GM23338 (cell line): ENCODE measurements around the gene CMYA5. TPM values are rescaled to one million over a fixed set of nuclear protein-coding genes. Genes with fewer than 3 reads are reported as not detected.

Experiments
- ATAC-seq: fragments of 200-7000 bp; cut with Tn5 transposase; 3 replicates; pipeline ENCODE4 v1.9.1; 2020
- DNase-seq: peaks from one replicate; pipeline ENCODE4 v3.0.0-alpha.2; 2015; ENCODE audit warnings: low spot score
- H2AFZ ChIP-seq: fragments of 200-600 bp; sonication (generic); 2 replicates; pipeline ENCODE4 v1.8.0; 2016; ENCODE audit warnings: antibody characterized with exemption, mild to moderate bottlenecking, moderate library complexity
- H3F3A ChIP-seq: fragments of 200-600 bp; sonication (generic); replicated peaks from 2 replicates; pipeline ENCODE4 v1.8.0; 2017; ENCODE audit warnings: antibody characterized with exemption, mixed run types, low read depth
- H3K27ac ChIP-seq: fragments of 200-600 bp; sonication (generic); 2 replicates; pipeline ENCODE4 v1.6.1; 2016; ENCODE audit warnings: low read depth
- H3K27me3 ChIP-seq: fragments of 200-600 bp; sonication (generic); 2 replicates; pipeline ENCODE4 v1.8.0; 2016; ENCODE audit warnings: mild to moderate bottlenecking, mixed run types, moderate library complexity; ENCODE audit not compliant: insufficient read depth
- H3K36me3 ChIP-seq: fragments of 200-600 bp; sonication (generic); 2 replicates; pipeline ENCODE4 v1.8.0; 2016; ENCODE audit warnings: mild to moderate bottlenecking; ENCODE audit not compliant: insufficient read depth
- H3K4me1 ChIP-seq: fragments of 200-600 bp; sonication (generic); 2 replicates; pipeline ENCODE4 v1.8.0; 2016; ENCODE audit warnings: mild to moderate bottlenecking, moderate library complexity; ENCODE audit not compliant: insufficient read depth
- H3K4me2 ChIP-seq: fragments of 200-600 bp; sonication (generic); 2 replicates; pipeline ENCODE4 v1.7.1; 2017; ENCODE audit warnings: mixed run types
- H3K4me3 ChIP-seq: fragments of 200-600 bp; sonication (generic); 2 replicates; pipeline ENCODE4 v1.6.1; 2016; ENCODE audit warnings: mixed run types
- H3K79me2 ChIP-seq: fragments of 200-600 bp; sonication (generic); replicated peaks from 2 replicates; pipeline ENCODE4 v1.8.0; 2017; ENCODE audit warnings: mild to moderate bottlenecking; ENCODE audit not compliant: insufficient read depth
- H3K9me2 ChIP-seq: fragments of 200-600 bp; sonication (generic); 2 replicates; pipeline ENCODE4 v1.8.0; 2017; ENCODE audit not compliant: insufficient read depth
- H4K20me1 ChIP-seq: fragments of 200-600 bp; sonication (generic); replicated peaks from 2 replicates; pipeline ENCODE4 v1.8.0; 2017; ENCODE audit warnings: mild to moderate bottlenecking; ENCODE audit not compliant: insufficient read depth
- H3K27ac Mint-ChIP-seq: 2 replicates; pipeline ENCODE4 v1.8.0; 2020; ENCODE audit warnings: inconsistent platforms, mild to moderate bottlenecking, moderate library complexity, mixed read lengths
- H3K27me3 Mint-ChIP-seq: 3 replicates; pipeline ENCODE4 v1.8.0; 2022; ENCODE audit warnings: low read depth, mild to moderate bottlenecking, moderate library complexity, mixed read lengths, inconsistent platforms; ENCODE audit not compliant: insufficient read depth, poor library complexity
- H3K36me3 Mint-ChIP-seq: 3 replicates; pipeline ENCODE4 v1.8.0; 2021; ENCODE audit warnings: low read depth, mild to moderate bottlenecking, inconsistent platforms, moderate library complexity, mixed read lengths
- H3K4me1 Mint-ChIP-seq: 3 replicates; pipeline ENCODE4 v1.8.0; 2020; ENCODE audit warnings: mild to moderate bottlenecking, inconsistent platforms, mixed read lengths
- H3K4me3 Mint-ChIP-seq: 3 replicates; pipeline ENCODE4 v1.8.0; 2021; ENCODE audit warnings: moderate library complexity, mild to moderate bottlenecking, inconsistent platforms, mixed read lengths
- H3K9me3 Mint-ChIP-seq: 3 replicates; pipeline ENCODE4 v1.8.0; 2020; ENCODE audit warnings: moderate library complexity, mild to moderate bottlenecking, inconsistent platforms, mixed read lengths
- CREB1 ChIP-seq: fragments of 250-450 bp; sonication (Bioruptor Pico); IDR thresholded peaks from 2 replicates; pipeline ENCODE4 v1.5.0; 2020; ENCODE audit warnings: low read depth, mild to moderate bottlenecking, moderate library complexity
- EZH2 ChIP-seq: fragments of 200-600 bp; sonication (generic); IDR thresholded peaks from one replicate; pipeline ENCODE4 v1.8.0; 2017; ENCODE audit warnings: antibody characterized with exemption, mild to moderate bottlenecking, low read depth; ENCODE audit not compliant: unreplicated experiment
- EZH2phosphoT487 ChIP-seq: fragments of 200-600 bp; sonication (generic); IDR thresholded peaks from one replicate; pipeline ENCODE4 v1.8.1; 2018; ENCODE audit warnings: antibody characterized with exemption; ENCODE audit not compliant: unreplicated experiment
- POLR2AphosphoS5 ChIP-seq: IDR thresholded peaks from 2 replicates; pipeline ENCODE4 v1.6.1; 2016; ENCODE audit warnings: antibody characterized with exemption, low read depth
- STAT1 ChIP-seq: IDR thresholded peaks from one replicate; pipeline ENCODE4 v1.6.1; 2016; ENCODE audit warnings: antibody characterized with exemption; ENCODE audit not compliant: unreplicated experiment
- ZNF331 ChIP-seq: fragments of 250-450 bp; sonication (Bioruptor Pico); IDR thresholded peaks from 2 replicates; pipeline ENCODE4 v1.5.0; 2020; ENCODE audit warnings: low read depth, mild to moderate bottlenecking, moderate library complexity
- polyA plus RNA-seq: library from polyadenylated mRNA; unstranded; fragments of >200 nt; fragmentation: Nextera tagmentation; extraction: Ambion mirVana; gene quantifications from 2 replicates; pipeline ENCODE4 v1.2.1, GENCODE V29; 2016
- total RNA-seq: library from RNA; depleted of rRNA; stranded (reverse); fragments of >200 nt; shearing (Covaris generic); gene quantifications from 2 replicates; pipeline ENCODE4 v1.2.3, GENCODE V29; 2014
- TF ChIP-seq, protein P1 (sequence below), 2 experiments: fragments of 200-600 bp in 1 of 2; sonication (generic) in 1 of 2; conservative IDR thresholded peaks; 2 replicates each; pipeline versions ENCODE4 v1.5.1 to v1.6.1; 2016 to 2017; ENCODE audit warnings: antibody characterized with exemption in 2 of 2, low read depth in 2 of 2, mild to moderate bottlenecking in 2 of 2, moderate library complexity in 1 of 2
- TF ChIP-seq, protein P2 (sequence below): fragments of 250-450 bp; sonication (Bioruptor Pico); IDR thresholded peaks from 2 replicates; pipeline ENCODE4 v1.5.0; 2020; ENCODE audit warnings: mild to moderate bottlenecking, moderate library complexity
- TF ChIP-seq, protein P3 (sequence below): IDR thresholded peaks from one replicate; pipeline ENCODE4 v1.6.1; 2018; ENCODE audit warnings: antibody characterized with exemption; ENCODE audit not compliant: unreplicated experiment
- TF ChIP-seq, protein P4 (sequence below): IDR thresholded peaks from 2 replicates; pipeline ENCODE4 v1.6.1; 2016; ENCODE audit warnings: antibody characterized with exemption

CMYA5 gene
- total and polyA plus RNA-seq, 2 experiments from 2014 or later = 0.45 to 0.49 TPM

- TF ChIP-seq, protein P1, sequence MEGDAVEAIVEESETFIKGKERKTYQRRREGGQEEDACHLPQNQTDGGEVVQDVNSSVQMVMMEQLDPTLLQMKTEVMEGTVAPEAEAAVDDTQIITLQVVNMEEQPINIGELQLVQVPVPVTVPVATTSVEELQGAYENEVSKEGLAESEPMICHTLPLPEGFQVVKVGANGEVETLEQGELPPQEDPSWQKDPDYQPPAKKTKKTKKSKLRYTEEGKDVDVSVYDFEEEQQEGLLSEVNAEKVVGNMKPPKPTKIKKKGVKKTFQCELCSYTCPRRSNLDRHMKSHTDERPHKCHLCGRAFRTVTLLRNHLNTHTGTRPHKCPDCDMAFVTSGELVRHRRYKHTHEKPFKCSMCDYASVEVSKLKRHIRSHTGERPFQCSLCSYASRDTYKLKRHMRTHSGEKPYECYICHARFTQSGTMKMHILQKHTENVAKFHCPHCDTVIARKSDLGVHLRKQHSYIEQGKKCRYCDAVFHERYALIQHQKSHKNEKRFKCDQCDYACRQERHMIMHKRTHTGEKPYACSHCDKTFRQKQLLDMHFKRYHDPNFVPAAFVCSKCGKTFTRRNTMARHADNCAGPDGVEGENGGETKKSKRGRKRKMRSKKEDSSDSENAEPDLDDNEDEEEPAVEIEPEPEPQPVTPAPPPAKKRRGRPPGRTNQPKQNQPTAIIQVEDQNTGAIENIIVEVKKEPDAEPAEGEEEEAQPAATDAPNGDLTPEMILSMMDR (conservative IDR thresholded peaks at IDR 0.05; ENCODE audit: low read depth in 2 of 2) = no peak
- TF ChIP-seq EZH2phosphoT487 = no peak
- TF ChIP-seq ZNF331 (CRISPR knock-in tag) = no peak
Observed at GRCh38 chr5:79809743-79810142, 120.1 kb downstream of the CMYA5 start (continued).

- no peak overlapping the region for H3K4me3 Mint-ChIP-seq
- no peaks in the 10 kb centered on the region for H3F3A ChIP-seq
- no peak overlapping the region for H3K27ac Mint-ChIP-seq
- no peak overlapping the region for H3K4me3 ChIP-seq
- no peaks in the 10 kb centered on the region for H3K36me3 ChIP-seq
- H3K79me2 ChIP-seq = no peaks in the 10 kb centered on the region
- H3K27me3 ChIP-seq = no peaks in the 10 kb centered on the region
- no peak for DNase-seq
- no peak overlapping the region for H3K4me2 ChIP-seq
- no peaks in the 10 kb centered on the region for H3K4me1 ChIP-seq
- no peak for ATAC-seq
- H4K20me1 ChIP-seq = no peaks in the 10 kb centered on the region
- no peak overlapping the region for H2AFZ ChIP-seq
- H3K9me2 ChIP-seq = 0 out of 2 replicates have a peak, but pooled peaks cover 3% of the 10 kb centered on the region
- H3K36me3 Mint-ChIP-seq = no peaks in the 10 kb centered on the region
- TF ChIP-seq, protein P2, sequence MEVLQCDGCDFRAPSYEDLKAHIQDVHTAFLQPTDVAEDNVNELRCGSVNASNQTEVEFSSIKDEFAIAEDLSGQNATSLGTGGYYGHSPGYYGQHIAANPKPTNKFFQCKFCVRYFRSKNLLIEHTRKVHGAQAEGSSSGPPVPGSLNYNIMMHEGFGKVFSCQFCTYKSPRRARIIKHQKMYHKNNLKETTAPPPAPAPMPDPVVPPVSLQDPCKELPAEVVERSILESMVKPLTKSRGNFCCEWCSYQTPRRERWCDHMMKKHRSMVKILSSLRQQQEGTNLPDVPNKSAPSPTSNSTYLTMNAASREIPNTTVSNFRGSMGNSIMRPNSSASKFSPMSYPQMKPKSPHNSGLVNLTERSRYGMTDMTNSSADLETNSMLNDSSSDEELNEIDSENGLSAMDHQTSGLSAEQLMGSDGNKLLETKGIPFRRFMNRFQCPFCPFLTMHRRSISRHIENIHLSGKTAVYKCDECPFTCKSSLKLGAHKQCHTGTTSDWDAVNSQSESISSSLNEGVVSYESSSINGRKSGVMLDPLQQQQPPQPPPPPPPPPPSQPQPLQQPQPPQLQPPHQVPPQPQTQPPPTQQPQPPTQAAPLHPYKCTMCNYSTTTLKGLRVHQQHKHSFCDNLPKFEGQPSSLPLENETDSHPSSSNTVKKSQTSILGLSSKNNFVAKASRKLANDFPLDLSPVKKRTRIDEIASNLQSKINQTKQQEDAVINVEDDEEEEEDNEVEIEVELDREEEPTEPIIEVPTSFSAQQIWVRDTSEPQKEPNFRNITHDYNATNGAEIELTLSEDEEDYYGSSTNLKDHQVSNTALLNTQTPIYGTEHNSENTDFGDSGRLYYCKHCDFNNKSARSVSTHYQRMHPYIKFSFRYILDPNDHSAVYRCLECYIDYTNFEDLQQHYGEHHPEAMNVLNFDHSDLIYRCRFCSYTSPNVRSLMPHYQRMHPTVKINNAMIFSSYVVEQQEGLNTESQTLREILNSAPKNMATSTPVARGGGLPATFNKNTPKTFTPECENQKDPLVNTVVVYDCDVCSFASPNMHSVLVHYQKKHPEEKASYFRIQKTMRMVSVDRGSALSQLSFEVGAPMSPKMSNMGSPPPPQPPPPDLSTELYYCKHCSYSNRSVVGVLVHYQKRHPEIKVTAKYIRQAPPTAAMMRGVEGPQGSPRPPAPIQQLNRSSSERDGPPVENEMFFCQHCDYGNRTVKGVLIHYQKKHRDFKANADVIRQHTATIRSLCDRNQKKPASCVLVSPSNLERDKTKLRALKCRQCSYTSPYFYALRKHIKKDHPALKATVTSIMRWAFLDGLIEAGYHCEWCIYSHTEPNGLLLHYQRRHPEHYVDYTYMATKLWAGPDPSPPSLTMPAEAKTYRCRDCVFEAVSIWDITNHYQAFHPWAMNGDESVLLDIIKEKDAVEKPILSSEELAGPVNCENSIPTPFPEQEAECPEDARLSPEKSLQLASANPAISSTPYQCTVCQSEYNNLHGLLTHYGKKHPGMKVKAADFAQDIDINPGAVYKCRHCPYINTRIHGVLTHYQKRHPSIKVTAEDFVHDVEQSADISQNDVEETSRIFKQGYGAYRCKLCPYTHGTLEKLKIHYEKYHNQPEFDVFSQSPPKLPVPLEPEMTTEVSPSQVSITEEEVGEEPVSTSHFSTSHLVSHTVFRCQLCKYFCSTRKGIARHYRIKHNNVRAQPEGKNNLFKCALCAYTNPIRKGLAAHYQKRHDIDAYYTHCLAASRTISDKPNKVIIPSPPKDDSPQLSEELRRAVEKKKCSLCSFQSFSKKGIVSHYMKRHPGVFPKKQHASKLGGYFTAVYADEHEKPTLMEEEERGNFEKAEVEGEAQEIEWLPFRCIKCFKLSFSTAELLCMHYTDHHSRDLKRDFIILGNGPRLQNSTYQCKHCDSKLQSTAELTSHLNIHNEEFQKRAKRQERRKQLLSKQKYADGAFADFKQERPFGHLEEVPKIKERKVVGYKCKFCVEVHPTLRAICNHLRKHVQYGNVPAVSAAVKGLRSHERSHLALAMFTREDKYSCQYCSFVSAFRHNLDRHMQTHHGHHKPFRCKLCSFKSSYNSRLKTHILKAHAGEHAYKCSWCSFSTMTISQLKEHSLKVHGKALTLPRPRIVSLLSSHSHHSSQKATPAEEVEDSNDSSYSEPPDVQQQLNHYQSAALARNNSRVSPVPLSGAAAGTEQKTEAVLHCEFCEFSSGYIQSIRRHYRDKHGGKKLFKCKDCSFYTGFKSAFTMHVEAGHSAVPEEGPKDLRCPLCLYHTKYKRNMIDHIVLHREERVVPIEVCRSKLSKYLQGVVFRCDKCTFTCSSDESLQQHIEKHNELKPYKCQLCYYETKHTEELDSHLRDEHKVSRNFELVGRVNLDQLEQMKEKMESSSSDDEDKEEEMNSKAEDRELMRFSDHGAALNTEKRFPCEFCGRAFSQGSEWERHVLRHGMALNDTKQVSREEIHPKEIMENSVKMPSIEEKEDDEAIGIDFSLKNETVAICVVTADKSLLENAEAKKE (CRISPR knock-in tag) = no peak
- TF ChIP-seq POLR2AphosphoS5 (no peak), EZH2 (no peak), ZNF331 (CRISPR knock-in tag) (no peak), CREB1 (no peak), STAT1 (no peak)
- TF ChIP-seq, protein P3, sequence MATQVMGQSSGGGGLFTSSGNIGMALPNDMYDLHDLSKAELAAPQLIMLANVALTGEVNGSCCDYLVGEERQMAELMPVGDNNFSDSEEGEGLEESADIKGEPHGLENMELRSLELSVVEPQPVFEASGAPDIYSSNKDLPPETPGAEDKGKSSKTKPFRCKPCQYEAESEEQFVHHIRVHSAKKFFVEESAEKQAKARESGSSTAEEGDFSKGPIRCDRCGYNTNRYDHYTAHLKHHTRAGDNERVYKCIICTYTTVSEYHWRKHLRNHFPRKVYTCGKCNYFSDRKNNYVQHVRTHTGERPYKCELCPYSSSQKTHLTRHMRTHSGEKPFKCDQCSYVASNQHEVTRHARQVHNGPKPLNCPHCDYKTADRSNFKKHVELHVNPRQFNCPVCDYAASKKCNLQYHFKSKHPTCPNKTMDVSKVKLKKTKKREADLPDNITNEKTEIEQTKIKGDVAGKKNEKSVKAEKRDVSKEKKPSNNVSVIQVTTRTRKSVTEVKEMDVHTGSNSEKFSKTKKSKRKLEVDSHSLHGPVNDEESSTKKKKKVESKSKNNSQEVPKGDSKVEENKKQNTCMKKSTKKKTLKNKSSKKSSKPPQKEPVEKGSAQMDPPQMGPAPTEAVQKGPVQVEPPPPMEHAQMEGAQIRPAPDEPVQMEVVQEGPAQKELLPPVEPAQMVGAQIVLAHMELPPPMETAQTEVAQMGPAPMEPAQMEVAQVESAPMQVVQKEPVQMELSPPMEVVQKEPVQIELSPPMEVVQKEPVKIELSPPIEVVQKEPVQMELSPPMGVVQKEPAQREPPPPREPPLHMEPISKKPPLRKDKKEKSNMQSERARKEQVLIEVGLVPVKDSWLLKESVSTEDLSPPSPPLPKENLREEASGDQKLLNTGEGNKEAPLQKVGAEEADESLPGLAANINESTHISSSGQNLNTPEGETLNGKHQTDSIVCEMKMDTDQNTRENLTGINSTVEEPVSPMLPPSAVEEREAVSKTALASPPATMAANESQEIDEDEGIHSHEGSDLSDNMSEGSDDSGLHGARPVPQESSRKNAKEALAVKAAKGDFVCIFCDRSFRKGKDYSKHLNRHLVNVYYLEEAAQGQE = no peak
- TF ChIP-seq, protein P4, sequence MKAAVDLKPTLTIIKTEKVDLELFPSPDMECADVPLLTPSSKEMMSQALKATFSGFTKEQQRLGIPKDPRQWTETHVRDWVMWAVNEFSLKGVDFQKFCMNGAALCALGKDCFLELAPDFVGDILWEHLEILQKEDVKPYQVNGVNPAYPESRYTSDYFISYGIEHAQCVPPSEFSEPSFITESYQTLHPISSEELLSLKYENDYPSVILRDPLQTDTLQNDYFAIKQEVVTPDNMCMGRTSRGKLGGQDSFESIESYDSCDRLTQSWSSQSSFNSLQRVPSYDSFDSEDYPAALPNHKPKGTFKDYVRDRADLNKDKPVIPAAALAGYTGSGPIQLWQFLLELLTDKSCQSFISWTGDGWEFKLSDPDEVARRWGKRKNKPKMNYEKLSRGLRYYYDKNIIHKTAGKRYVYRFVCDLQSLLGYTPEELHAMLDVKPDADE = no peak
- no peaks in the 10 kb centered on the region for H3K27me3 Mint-ChIP-seq
- H3K27ac ChIP-seq = no peak overlapping the region
- H3K9me3 Mint-ChIP-seq = no peaks in the 10 kb centered on the region
- H3K4me1 Mint-ChIP-seq = peaks cover 7% of the 10 kb centered on the region; the same call in 2 of the 3 replicates
Observed at GRCh38 chr5:79811081-79811480, 121.4 kb downstream of the CMYA5 start.
